Left lung (tissue), 10 donors: ENCODE data around the gene PAPLN. TPM values are rescaled to one million over a fixed set of nuclear protein-coding genes. Genes with fewer than 3 reads are reported as not detected.

Experiments used
- ATAC-seq: fragments of 200-7000 bp; cut with Tn5 transposase; one replicate; pipeline ENCODE4 v1.9.1; 2020; ENCODE audit warnings: moderate library complexity
- DNase-seq, 4 donors: peaks; one replicate each; pipeline ENCODE4 v3.0.0-alpha.2; 2013 to 2020
- H3K27ac ChIP-seq, 2 donors: fragments of 200-600 bp; sonication (generic) in 1 of 2; one replicate each; pipeline versions ENCODE4 v1.5.0 to v1.8.0; 2020 to 2021
- H3K27me3 ChIP-seq, 2 donors: fragments of 200-600 bp; sonication (generic) in 1 of 2; one replicate each; pipeline versions ENCODE4 v1.5.0 to v1.8.0; 2020 to 2021
- H3K36me3 ChIP-seq, 2 donors: fragments of 200-600 bp; sonication (generic) in 1 of 2; one replicate each; pipeline versions ENCODE4 v1.5.0 to v1.8.0; 2020 to 2021
- H3K4me1 ChIP-seq, 2 donors: fragments of 200-600 bp; one replicate each; pipeline ENCODE4 v1.8.0; 2021
- H3K4me3 ChIP-seq, 2 donors: fragments of 200-600 bp; sonication (generic) in 1 of 2; one replicate each; pipeline versions ENCODE4 v1.5.0 to v1.8.0; 2020 to 2021; ENCODE audit warnings: mild to moderate bottlenecking in 1 of 2
- H3K9me3 ChIP-seq, 2 donors: fragments of 200-600 bp; sonication (generic) in 1 of 2; one replicate each; pipeline versions ENCODE4 v1.5.0 to v1.8.0; 2020 to 2021
- CTCF ChIP-seq, 2 donors: fragments of 200-600 bp; sonication (generic) in 1 of 2; IDR thresholded peaks; one replicate each; pipeline versions ENCODE4 v1.5.0 to v1.8.0; 2021; ENCODE audit warnings: antibody characterized with exemption in 2 of 2
- intact Hi-C, 2 donors: fragments of 100-400 bp; cut with DNase I; formaldehyde crosslinking; loops; one replicate each; pipeline versions ENCODE4 v1.11.2 to v1.14.2; 2022
- polyA plus RNA-seq, 6 donors: library from polyadenylated mRNA; unstranded; fragments of 120-200 nt; gene quantifications; one replicate each; pipeline ENCODE4 v1.2.1, GENCODE V29; 2013; ENCODE audit not compliant: insufficient read length in 6 of 6
- total RNA-seq, 2 donors: library from RNA; stranded (reverse); fragmentation: NEBNext Ultra II Directional; extraction: Animal tissue kit (Norgen Biotek cat#: 25700); gene quantifications; one replicate each; pipeline ENCODE4 v1.2.1, GENCODE V29; 2021
- donor health status: DM: no; HTN: yes; CAD: no.
- donor health status: DM: no; HTN: no; CAD: no.

The PAPLN gene
- total and polyA plus RNA-seq, 8 donors, result 7.9 to 21.0 (median 10.6) TPM

- Histone ChIP-seq H3K4me3 (no peak overlapping the region), H3K27ac (peak overlapping the region; percentile 15 to 37), H3K9me3 (no peaks in the 10 kb centered on the region), H3K27me3 (peaks cover 0 to 2% of the 10 kb centered on the region in 2 donors), H3K36me3 (peaks cover 0 to 47% of the 10 kb centered on the region in 2 donors), H3K4me1 (peaks cover 14 to 31% of the 10 kb centered on the region in 2 donors)
- DNase-seq (peak in 1 of 4 donors; percentile 39), ATAC-seq (peak; percentile 70)
- intact Hi-C loops, result no loop called here
- no peak for TF ChIP-seq CTCF (IDR thresholded peaks at IDR 0.05)
These were observed 9.2 kb upstream of the PAPLN start for GRCh38 chr14:73227812-73228781.

GRCh38 chr14:73230051-73230450 lies 7.3 kb upstream of the PAPLN start:
- intact Hi-C loops, result no loop called here
- peaks cover 14 to 31% of the 10 kb centered on the region in 2 donors for H3K4me1 ChIP-seq
- peaks cover 0 to 21% of the 10 kb centered on the region in 2 donors for H3K27me3 ChIP-seq
- TF ChIP-seq CTCF (IDR thresholded peaks at IDR 0.05), result no peak
- H3K36me3 ChIP-seq, result peaks cover 0 to 38% of the 10 kb centered on the region in 2 donors
- ATAC-seq, result no peak
- no peaks in the 10 kb centered on the region for H3K9me3 ChIP-seq
- no peak for DNase-seq
- H3K4me3 ChIP-seq, result no peak overlapping the region
- no peak overlapping the region for H3K27ac ChIP-seq

GRCh38 chr14:73231981-73232851 lies 5.1 kb upstream of the PAPLN start:
- intact Hi-C loops, result no loop called here

GRCh38 chr14:73232984-73233383 lies 4.3 kb upstream of the PAPLN start:
- intact Hi-C loops, result no loop called here
- Histone ChIP-seq H3K4me3 (no peak overlapping the region), H3K9me3 (no peaks in the 10 kb centered on the region), H3K4me1 (peaks cover 20 to 44% of the 10 kb centered on the region in 2 donors), H3K36me3 (peaks cover 0 to 14% of the 10 kb centered on the region in 2 donors), H3K27me3 (peaks cover 7 to 51% of the 10 kb centered on the region in 2 donors), H3K27ac (no peak overlapping the region)
- DNase-seq (no peak), ATAC-seq (no peak)
- TF ChIP-seq CTCF (IDR thresholded peaks at IDR 0.05), result no peak

More at GRCh38 chr14:73231981-73232851, 5.1 kb upstream of the PAPLN start:
- Histone ChIP-seq H3K4me1 (peaks cover 15 to 40% of the 10 kb centered on the region in 2 donors), H3K27me3 (peaks cover 0 to 43% of the 10 kb centered on the region in 2 donors), H3K9me3 (no peaks in the 10 kb centered on the region), H3K36me3 (peaks cover 0 to 21% of the 10 kb centered on the region in 2 donors), H3K4me3 (no peak overlapping the region), H3K27ac (peak overlapping the region; percentile 44 to 45)
- ATAC-seq, result peak; percentile 10
- TF ChIP-seq CTCF (IDR thresholded peaks at IDR 0.05), result no peak
- peak in 1 of 4 donors; percentile 45 for DNase-seq
